HepG2 (cell line): Measurements from ENCODE around the gene HES7. TPM values are rescaled to one million over a fixed set of nuclear protein-coding genes. Genes with fewer than 3 reads are reported as not detected.

ENCODE experiments used
- DNMT3B ChIP-seq: conservative IDR thresholded peaks from 2 replicates; pipeline ENCODE4 v1.6.1; 2016; ENCODE audit warnings: missing biosample characterization, control low read depth
- GFI1 ChIP-seq: sonication (generic); formaldehyde crosslinking; IDR thresholded peaks from 2 replicates; pipeline ENCODE4 v1.5.0; 2020; ENCODE audit warnings: missing genetic modification reagents, mild to moderate bottlenecking, borderline replicate concordance
- KMT2A ChIP-seq: sonication (generic); formaldehyde crosslinking; IDR thresholded peaks from 2 replicates; pipeline ENCODE4 v1.4.0; 2020; ENCODE audit warnings: missing genetic modification reagents
- RFXANK ChIP-seq: IDR thresholded peaks from 2 replicates; pipeline ENCODE4 v1.6.1; 2016
- SKI ChIP-seq: fragments of 450-650 bp; IDR thresholded peaks from one replicate; pipeline ENCODE4 v1.6.1; 2018; ENCODE audit warnings: mild to moderate bottlenecking; ENCODE audit not compliant: partially characterized antibody
- SOX13 ChIP-seq, 3 experiments: fragments of 450-650 bp in 1 of 3; sonication (generic) in 1 of 3; formaldehyde crosslinking in 1 of 3; IDR thresholded peaks in 2 of 3; conservative IDR thresholded peaks in 1 of 3; 2 replicates each; pipeline versions ENCODE4 v1.5.0 to v1.6.1; 2016 to 2020; ENCODE audit warnings: antibody characterized with exemption in 1 of 3, mild to moderate bottlenecking in 1 of 3, missing compliant biosample characterization in 1 of 3, missing genetic modification reagents in 1 of 3, moderate library complexity in 1 of 3
- SOX6 ChIP-seq, 2 experiments: fragments of 450-650 bp in 1 of 2; sonication (generic) in 1 of 2; formaldehyde crosslinking in 1 of 2; IDR thresholded peaks; 2 replicates each; pipeline versions ENCODE4 v1.4.0 to v1.6.1; 2017 to 2020; ENCODE audit warnings: antibody characterized with exemption in 1 of 2, mild to moderate bottlenecking in 1 of 2, missing genetic modification reagents in 1 of 2
- SSRP1 ChIP-seq: IDR thresholded peaks from 2 replicates; pipeline ENCODE4 v1.6.1; 2016; ENCODE audit warnings: control low read depth
- THAP9 ChIP-seq: sonication (generic); formaldehyde crosslinking; IDR thresholded peaks from 2 replicates; pipeline ENCODE4; 2020; ENCODE audit warnings: missing genetic modification reagents, mild to moderate bottlenecking, borderline replicate concordance
- ZEB1 ChIP-seq: IDR thresholded peaks from 2 replicates; pipeline ENCODE4 v1.6.1; 2012; ENCODE audit warnings: mild to moderate bottlenecking, low read depth, inconsistent platforms; ENCODE audit not compliant: insufficient replicate concordance
- ZNF543 ChIP-seq: sonication (generic); formaldehyde crosslinking; IDR thresholded peaks from 2 replicates; pipeline ENCODE4 v1.4.0; 2020; ENCODE audit warnings: mild to moderate bottlenecking, missing genetic modification reagents
- polyA plus RNA-seq, 8 experiments: library from polyadenylated mRNA; depleted of rRNA in 3 of 8; stranded (reverse) in 7 of 8; unstranded in 1 of 8; fragments of >200 nt; fragmentation: Illumina TruSeq in 4 of 8; extraction: Trizol in 4 of 8; gene quantifications; 2 replicates each; pipeline versions ENCODE4 v1.2.1 to v1.2.3, GENCODE V29; 2011 to 2016; ENCODE audit warnings: low read depth in 4 of 8, missing spikeins in 1 of 8, mixed read lengths in 1 of 8; ENCODE audit not compliant: insufficient read depth in 1 of 8
- total RNA-seq, 5 experiments: library from RNA; depleted of rRNA; stranded (reverse); fragments of >200 nt; fragmentation: Illumina TruSeq; extraction: Trizol; gene quantifications; 2 replicates each; pipeline ENCODE4 v1.2.3, GENCODE V29; 2016; ENCODE audit warnings: low read depth in 1 of 5
- TF ChIP-seq, protein P1 (sequence below): IDR thresholded peaks from 2 replicates; pipeline ENCODE4 v1.4.0; 2020; ENCODE audit warnings: mild to moderate bottlenecking, missing genetic modification reagents
- TF ChIP-seq, protein P2 (sequence below): IDR thresholded peaks from 2 replicates; pipeline ENCODE4 v1.6.1; 2016
- TF ChIP-seq, protein P3 (sequence below): sonication (generic); formaldehyde crosslinking; IDR thresholded peaks from 2 replicates; pipeline ENCODE4 v1.4.0; 2020; ENCODE audit warnings: missing genetic modification reagents

The HES7 gene
- total and polyA plus RNA-seq, 2 of the 13 experiments (the other 11 are each of a cell fraction or from before 2014, with no cell fraction given) = not detected

GRCh38 chr17:8119581-8120519, 4.1 kb downstream of the HES7 start (continued):
- TF ChIP-seq DNMT3B (CRISPR knock-in tag) = 0 out of 2 replicates have a peak, but pooled peaks have one; percentile 55
- 0 out of 2 replicates have a peak, but pooled peaks have one; percentile 43 for TF ChIP-seq RFXANK (CRISPR knock-in tag)
- TF ChIP-seq, protein P1, sequence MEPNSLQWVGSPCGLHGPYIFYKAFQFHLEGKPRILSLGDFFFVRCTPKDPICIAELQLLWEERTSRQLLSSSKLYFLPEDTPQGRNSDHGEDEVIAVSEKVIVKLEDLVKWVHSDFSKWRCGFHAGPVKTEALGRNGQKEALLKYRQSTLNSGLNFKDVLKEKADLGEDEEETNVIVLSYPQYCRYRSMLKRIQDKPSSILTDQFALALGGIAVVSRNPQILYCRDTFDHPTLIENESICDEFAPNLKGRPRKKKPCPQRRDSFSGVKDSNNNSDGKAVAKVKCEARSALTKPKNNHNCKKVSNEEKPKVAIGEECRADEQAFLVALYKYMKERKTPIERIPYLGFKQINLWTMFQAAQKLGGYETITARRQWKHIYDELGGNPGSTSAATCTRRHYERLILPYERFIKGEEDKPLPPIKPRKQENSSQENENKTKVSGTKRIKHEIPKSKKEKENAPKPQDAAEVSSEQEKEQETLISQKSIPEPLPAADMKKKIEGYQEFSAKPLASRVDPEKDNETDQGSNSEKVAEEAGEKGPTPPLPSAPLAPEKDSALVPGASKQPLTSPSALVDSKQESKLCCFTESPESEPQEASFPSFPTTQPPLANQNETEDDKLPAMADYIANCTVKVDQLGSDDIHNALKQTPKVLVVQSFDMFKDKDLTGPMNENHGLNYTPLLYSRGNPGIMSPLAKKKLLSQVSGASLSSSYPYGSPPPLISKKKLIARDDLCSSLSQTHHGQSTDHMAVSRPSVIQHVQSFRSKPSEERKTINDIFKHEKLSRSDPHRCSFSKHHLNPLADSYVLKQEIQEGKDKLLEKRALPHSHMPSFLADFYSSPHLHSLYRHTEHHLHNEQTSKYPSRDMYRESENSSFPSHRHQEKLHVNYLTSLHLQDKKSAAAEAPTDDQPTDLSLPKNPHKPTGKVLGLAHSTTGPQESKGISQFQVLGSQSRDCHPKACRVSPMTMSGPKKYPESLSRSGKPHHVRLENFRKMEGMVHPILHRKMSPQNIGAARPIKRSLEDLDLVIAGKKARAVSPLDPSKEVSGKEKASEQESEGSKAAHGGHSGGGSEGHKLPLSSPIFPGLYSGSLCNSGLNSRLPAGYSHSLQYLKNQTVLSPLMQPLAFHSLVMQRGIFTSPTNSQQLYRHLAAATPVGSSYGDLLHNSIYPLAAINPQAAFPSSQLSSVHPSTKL (CRISPR knock-in tag) = no peak; the same call in 1 of the 2 replicates
- 0 out of 2 replicates have a peak, but pooled peaks have one; percentile 47 for TF ChIP-seq SOX13 (IDR thresholded peaks at IDR 0.05)
- TF ChIP-seq SOX13 (CRISPR knock-in tag; conservative IDR thresholded peaks at IDR 0.05 in 1 of 2, IDR thresholded peaks at IDR 0.05 in 1 of 2) = peak in 1 of 2 experiments; percentile 64; a peak in 2 of 4 replicates
- 0 out of 2 replicates have a peak, but pooled peaks have one; percentile 28 for TF ChIP-seq ZNF543 (CRISPR knock-in tag)
- TF ChIP-seq THAP9 (CRISPR knock-in tag) = 0 out of 2 replicates have a peak, but pooled peaks have one; percentile 37
- peak; percentile 100 for TF ChIP-seq SSRP1 (CRISPR knock-in tag)
- peak; percentile 23; the same call in 1 of the 2 replicates for TF ChIP-seq GFI1 (CRISPR knock-in tag)
- TF ChIP-seq ZEB1 = peak; percentile 16
- TF ChIP-seq SOX6 (IDR thresholded peaks at IDR 0.05) = no peak
- TF ChIP-seq SOX6 (CRISPR knock-in tag; IDR thresholded peaks at IDR 0.05) = peak; percentile 8; the same call in 1 of the 2 replicates
- TF ChIP-seq, protein P2, sequence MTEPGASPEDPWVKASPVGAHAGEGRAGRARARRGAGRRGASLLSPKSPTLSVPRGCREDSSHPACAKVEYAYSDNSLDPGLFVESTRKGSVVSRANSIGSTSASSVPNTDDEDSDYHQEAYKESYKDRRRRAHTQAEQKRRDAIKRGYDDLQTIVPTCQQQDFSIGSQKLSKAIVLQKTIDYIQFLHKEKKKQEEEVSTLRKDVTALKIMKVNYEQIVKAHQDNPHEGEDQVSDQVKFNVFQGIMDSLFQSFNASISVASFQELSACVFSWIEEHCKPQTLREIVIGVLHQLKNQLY (CRISPR knock-in tag) = 0 out of 2 replicates have a peak, but pooled peaks have one; percentile 22
- TF ChIP-seq KMT2A = peak; percentile 50
- TF ChIP-seq, protein P3, sequence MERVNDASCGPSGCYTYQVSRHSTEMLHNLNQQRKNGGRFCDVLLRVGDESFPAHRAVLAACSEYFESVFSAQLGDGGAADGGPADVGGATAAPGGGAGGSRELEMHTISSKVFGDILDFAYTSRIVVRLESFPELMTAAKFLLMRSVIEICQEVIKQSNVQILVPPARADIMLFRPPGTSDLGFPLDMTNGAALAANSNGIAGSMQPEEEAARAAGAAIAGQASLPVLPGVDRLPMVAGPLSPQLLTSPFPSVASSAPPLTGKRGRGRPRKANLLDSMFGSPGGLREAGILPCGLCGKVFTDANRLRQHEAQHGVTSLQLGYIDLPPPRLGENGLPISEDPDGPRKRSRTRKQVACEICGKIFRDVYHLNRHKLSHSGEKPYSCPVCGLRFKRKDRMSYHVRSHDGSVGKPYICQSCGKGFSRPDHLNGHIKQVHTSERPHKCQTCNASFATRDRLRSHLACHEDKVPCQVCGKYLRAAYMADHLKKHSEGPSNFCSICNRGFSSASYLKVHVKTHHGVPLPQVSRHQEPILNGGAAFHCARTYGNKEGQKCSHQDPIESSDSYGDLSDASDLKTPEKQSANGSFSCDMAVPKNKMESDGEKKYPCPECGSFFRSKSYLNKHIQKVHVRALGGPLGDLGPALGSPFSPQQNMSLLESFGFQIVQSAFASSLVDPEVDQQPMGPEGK (CRISPR knock-in tag) = peak; percentile 85
- TF ChIP-seq SKI = peak; percentile 30
